ENCODE measurements around the gene NCF2.

NCF2 gene

DNA sequence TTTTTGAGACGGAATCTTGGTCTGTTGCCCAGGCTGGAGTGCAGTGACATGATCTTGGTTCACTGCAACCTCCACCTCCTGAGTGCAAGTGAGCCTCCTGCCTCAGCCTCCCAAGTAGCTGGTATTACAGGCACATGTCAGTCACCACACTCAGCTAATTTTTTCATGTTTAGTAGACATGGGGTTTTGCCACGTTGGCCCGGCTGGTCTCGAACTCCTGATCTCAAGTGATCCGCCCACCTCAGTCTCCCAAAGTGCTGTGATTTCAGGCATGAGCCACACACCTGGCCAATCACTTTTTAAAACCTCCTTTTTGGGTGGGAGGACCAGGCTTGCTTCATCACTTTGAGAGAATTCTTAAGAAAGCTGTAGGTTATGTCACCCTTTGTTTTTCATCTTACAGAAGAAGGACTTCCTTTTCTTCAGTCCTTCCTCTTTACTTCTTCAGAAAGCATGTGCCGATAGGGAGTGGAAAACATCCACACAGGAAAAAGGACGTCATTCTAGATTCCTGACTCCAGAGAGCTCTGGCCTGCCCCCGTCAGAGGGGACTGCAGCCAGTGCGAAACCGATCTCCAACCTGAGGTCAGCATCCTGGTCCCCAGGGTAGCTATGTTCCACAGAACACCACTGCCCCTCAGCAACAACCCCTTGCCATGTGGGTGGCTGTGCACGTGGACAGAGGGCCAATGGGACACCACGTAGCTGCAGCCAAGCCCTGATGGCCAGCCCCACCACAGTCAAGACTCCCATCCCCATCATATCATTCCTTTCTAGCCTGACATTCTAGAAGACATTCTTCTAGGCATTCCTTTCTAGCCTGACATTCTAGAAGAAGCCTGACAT, 21.9 kb downstream of the NCF2 start:
- Histone ChIP-seq H3K9me3 (replicated peaks in 1 of 11) (peaks cover 0 to 5% (median 0%) of the 10 kb centered on the region in 11 experiments; a peak in 1 of 22 replicates), H3K27ac (peak overlapping the region in 9 of 11 experiments; percentile 3 to 67 (median 55); a peak in 17 of 22 replicates), H3K4me2 (peak overlapping the region; percentile 41 to 88 (median 65); a peak in 20 of 22 replicates), H3K9ac (peak overlapping the region in 5 of 11 experiments; percentile 11 to 49 (median 28); a peak in 5 of 22 replicates), H3K4me1 (peaks cover 24 to 70% (median 44%) of the 10 kb centered on the region in 10 experiments), H3K27me3 (no peaks in the 10 kb centered on the region), H3K4me3 (no peak overlapping the region), H4K20me1 (peaks cover 0 to 70% (median 0%) of the 10 kb centered on the region in 11 experiments; a peak in 7 of 22 replicates), H3K36me3 (peaks cover 0 to 100% (median 89%) of the 10 kb centered on the region in 11 experiments; a peak in 16 of 22 replicates)
- TF ChIP-seq Cebpa-rat (IDR thresholded peaks at IDR 0.05), result no peak

DNA sequence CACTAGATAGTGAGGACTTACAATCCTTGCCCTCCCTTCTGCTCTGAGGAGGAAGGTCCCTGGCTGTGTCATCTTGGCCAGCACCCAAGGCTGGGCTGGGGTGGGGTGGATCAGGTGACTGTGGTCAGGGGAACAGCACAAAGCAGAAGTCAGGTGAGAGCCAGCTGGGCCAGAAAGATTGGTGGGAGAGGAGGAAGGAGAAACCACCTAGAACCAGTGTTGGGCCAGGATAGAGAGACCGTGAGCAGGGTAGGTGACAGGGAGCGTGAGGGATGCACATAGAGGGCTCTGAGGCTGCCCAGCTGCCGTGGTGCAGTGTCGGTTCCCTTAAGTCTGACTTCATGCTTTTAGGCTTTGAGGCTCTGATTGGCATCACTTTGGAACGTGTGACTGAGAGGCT, 22.7 kb downstream of the NCF2 start:
- Histone ChIP-seq H3K27me3 (no peaks in the 10 kb centered on the region), H3K4me3 (no peak overlapping the region), H3K36me3 (peaks cover 0 to 100% (median 89%) of the 10 kb centered on the region in 11 experiments; a peak in 16 of 22 replicates), H3K27ac (peak overlapping the region in 9 of 11 experiments; percentile 3 to 67 (median 55); a peak in 15 of 22 replicates), H4K20me1 (peaks cover 0 to 70% (median 0%) of the 10 kb centered on the region in 11 experiments; a peak in 5 of 22 replicates), H3K4me2 (peak overlapping the region; percentile 41 to 88 (median 65)), H3K9ac (peak overlapping the region in 4 of 11 experiments; percentile 11 to 49 (median 30); a peak in 3 of 22 replicates), H3K4me1 (peaks cover 24 to 62% (median 44%) of the 10 kb centered on the region in 10 experiments), H3K9me3 (replicated peaks in 1 of 11) (no peaks in the 10 kb centered on the region)
- no peak for TF ChIP-seq Cebpa-rat (IDR thresholded peaks at IDR 0.05)

GRCh38 chr1:183566026-183566425, 24.2 kb downstream of the NCF2 start:
- Histone ChIP-seq H3K9me3 (replicated peaks in 1 of 11) (no peaks in the 10 kb centered on the region), H3K36me3 (peaks cover 0 to 100% (median 89%) of the 10 kb centered on the region in 11 experiments; a peak in 17 of 22 replicates), H3K4me2 (0 out of 22 replicates have a peak overlapping the region, but pooled peaks of 1 of the 11 experiments have one; percentile 68), H4K20me1 (peaks cover 0 to 67% (median 0%) of the 10 kb centered on the region in 11 experiments; a peak in 6 of 22 replicates), H3K9ac (no peak overlapping the region), H3K4me3 (no peak overlapping the region), H3K27ac (no peak overlapping the region), H3K27me3 (no peaks in the 10 kb centered on the region), H3K4me1 (peaks cover 24 to 50% (median 44%) of the 10 kb centered on the region in 10 experiments)
- TF ChIP-seq Cebpa-rat (IDR thresholded peaks at IDR 0.05), result no peak

DNA sequence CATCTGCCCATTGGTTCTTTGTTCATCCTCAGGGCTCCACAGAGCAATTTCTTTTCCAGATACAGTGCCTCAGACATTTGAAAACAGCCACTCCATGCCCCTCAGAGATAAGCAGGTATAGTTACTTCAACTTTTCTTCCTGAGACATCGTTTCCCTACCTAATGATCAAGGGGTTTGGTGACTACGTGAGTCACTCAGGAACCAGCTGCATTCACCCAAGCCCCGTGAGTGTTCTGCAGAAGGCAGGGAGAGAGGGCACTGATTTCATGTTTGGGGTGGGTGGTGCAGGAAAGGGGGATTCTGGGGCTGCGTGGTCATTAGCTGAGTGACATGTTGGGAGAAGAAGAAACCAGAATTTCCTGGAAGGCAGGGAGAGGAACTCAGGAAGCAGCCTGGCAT, 25.0 kb downstream of the NCF2 start:
- Histone ChIP-seq H3K27me3 (no peaks in the 10 kb centered on the region), H3K4me1 (peaks cover 24 to 47% (median 40%) of the 10 kb centered on the region in 10 experiments), H3K4me3 (no peak overlapping the region), H3K4me2 (peak overlapping the region in 4 of 11 experiments; percentile 4 to 19 (median 10); a peak in 2 of 22 replicates), H3K9me3 (replicated peaks in 1 of 11) (no peaks in the 10 kb centered on the region), H3K27ac (no peak overlapping the region), H3K9ac (no peak overlapping the region), H3K36me3 (peaks cover 0 to 100% (median 89%) of the 10 kb centered on the region in 11 experiments; a peak in 17 of 22 replicates), H4K20me1 (peaks cover 0 to 74% (median 0%) of the 10 kb centered on the region in 11 experiments; a peak in 6 of 22 replicates)
- no peak for TF ChIP-seq Cebpa-rat (IDR thresholded peaks at IDR 0.05)

- Histone ChIP-seq H3K36me3 (peaks cover 11 to 100% (median 97%) of the 10 kb centered on the region in 11 experiments), H3K4me2 (no peak overlapping the region)
- TF ChIP-seq Cebpa-rat (IDR thresholded peaks at IDR 0.05), result no peak
Measured at GRCh38 chr1:183562701-183563100, 27.6 kb downstream of the NCF2 start.

GRCh38 chr1:183559061-183559460, 31.2 kb downstream of the NCF2 start:
- peaks cover 0 to 88% (median 0%) of the 10 kb centered on the region in 11 experiments; a peak in 6 of 22 replicates for H4K20me1 ChIP-seq
- no peaks in the 10 kb centered on the region for H3K9me3 ChIP-seq (replicated peaks in 1 of 11)
- no peak overlapping the region for H3K4me2 ChIP-seq
- no peak overlapping the region for H3K9ac ChIP-seq
- H3K36me3 ChIP-seq, result peaks cover 45 to 100% (median 99%) of the 10 kb centered on the region in 11 experiments
- H3K27me3 ChIP-seq, result no peaks in the 10 kb centered on the region
- no peak overlapping the region for H3K27ac ChIP-seq
- no peak for TF ChIP-seq Cebpa-rat (IDR thresholded peaks at IDR 0.05)
- H3K4me3 ChIP-seq, result no peak overlapping the region
- no peaks in the 10 kb centered on the region for H3K4me1 ChIP-seq

More at GRCh38 chr1:183562701-183563100, 27.6 kb downstream of the NCF2 start:
- H3K4me3 ChIP-seq, result no peak overlapping the region
- no peaks in the 10 kb centered on the region for H3K9me3 ChIP-seq (replicated peaks in 1 of 11)
- H3K9ac ChIP-seq, result no peak overlapping the region; a peak in 1 of 22 replicates
- H3K27ac ChIP-seq, result no peak overlapping the region
- H4K20me1 ChIP-seq, result peaks cover 0 to 84% (median 0%) of the 10 kb centered on the region in 11 experiments; a peak in 7 of 22 replicates
- H3K27me3 ChIP-seq, result no peaks in the 10 kb centered on the region
- H3K4me1 ChIP-seq, result peaks cover 13 to 26% (median 18%) of the 10 kb centered on the region in 10 experiments

GRCh38 chr1:183554577-183554976, 35.7 kb downstream of the NCF2 start:
- H3K9me3 ChIP-seq (replicated peaks in 1 of 11), result no peaks in the 10 kb centered on the region
- H3K27me3 ChIP-seq, result no peaks in the 10 kb centered on the region
- TF ChIP-seq Cebpa-rat (IDR thresholded peaks at IDR 0.05), result no peak
- H3K36me3 ChIP-seq, result peaks cover 89 to 100% (median 100%) of the 10 kb centered on the region in 11 experiments
- peaks cover 0 to 13% (median 0%) of the 10 kb centered on the region in 10 experiments; a peak in 3 of 20 replicates for H3K4me1 ChIP-seq
- no peak overlapping the region for H3K4me3 ChIP-seq
- H4K20me1 ChIP-seq, result peaks cover 0 to 83% (median 14%) of the 10 kb centered on the region in 11 experiments; a peak in 13 of 22 replicates
- H3K9ac ChIP-seq, result no peak overlapping the region
- no peak overlapping the region for H3K4me2 ChIP-seq
- H3K27ac ChIP-seq, result no peak overlapping the region

DNA sequence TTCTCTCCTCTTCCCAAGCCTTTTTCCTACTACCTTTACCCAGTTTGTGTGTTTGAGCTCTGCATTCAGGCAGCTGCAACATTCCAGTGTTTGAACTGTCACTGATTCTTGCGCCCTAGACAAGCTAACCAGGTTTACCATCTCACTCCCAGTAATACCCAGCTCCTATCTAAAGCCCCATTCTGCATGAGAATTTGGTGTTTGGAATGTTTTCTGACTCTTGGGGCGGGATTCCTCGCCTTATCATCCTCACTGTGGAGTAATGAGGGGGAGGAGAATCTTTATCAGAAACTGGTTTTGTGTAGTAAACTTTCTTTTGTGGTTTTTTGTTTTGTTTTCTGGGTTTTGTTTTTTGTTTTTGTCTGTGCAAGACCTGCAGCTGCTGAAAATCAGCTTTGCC, 36.5 kb downstream of the NCF2 start:
- H3K27me3 ChIP-seq, result no peaks in the 10 kb centered on the region
- no peak overlapping the region for H3K4me2 ChIP-seq
- no peak overlapping the region for H3K4me3 ChIP-seq
- peaks cover 0 to 14% (median 2%) of the 10 kb centered on the region in 10 experiments; a peak in 15 of 20 replicates for H3K4me1 ChIP-seq
- no peaks in the 10 kb centered on the region for H3K9me3 ChIP-seq (replicated peaks in 1 of 11)
- no peak overlapping the region for H3K27ac ChIP-seq
- H3K9ac ChIP-seq, result no peak overlapping the region
- H4K20me1 ChIP-seq, result peaks cover 2 to 80% (median 17%) of the 10 kb centered on the region in 11 experiments; a peak in 17 of 22 replicates
- H3K36me3 ChIP-seq, result peaks cover 94 to 100% (median 100%) of the 10 kb centered on the region in 11 experiments
- no peak for TF ChIP-seq Cebpa-rat (IDR thresholded peaks at IDR 0.05)

- Histone ChIP-seq H3K4me3 (no peak overlapping the region), H4K20me1 (peaks cover 6 to 80% (median 18%) of the 10 kb centered on the region in 11 experiments; a peak in 17 of 22 replicates), H3K4me1 (peaks cover 2 to 18% (median 6%) of the 10 kb centered on the region in 10 experiments), H3K4me2 (no peak overlapping the region), H3K27me3 (no peaks in the 10 kb centered on the region), H3K36me3 (peaks cover 94 to 100% (median 100%) of the 10 kb centered on the region in 11 experiments), H3K27ac (no peak overlapping the region), H3K9me3 (replicated peaks in 1 of 11) (no peaks in the 10 kb centered on the region), H3K9ac (no peak overlapping the region)
- TF ChIP-seq Cebpa-rat (IDR thresholded peaks at IDR 0.05), result no peak
Measured at GRCh38 chr1:183553331-183553730, 36.9 kb downstream of the NCF2 start.
